NT2/D1 (cell line): ENCODE measurements around the gene FSD1L.

Experiments used
- SUZ12 ChIP-seq: IDR thresholded peaks from 2 replicates; pipeline ENCODE4 v1.6.1; 2011; ENCODE audit not compliant: insufficient read length, insufficient read depth; ENCODE audit errors: extremely low read depth
- YY1 ChIP-seq: IDR thresholded peaks from 2 replicates; pipeline ENCODE4 v1.6.1; 2011; ENCODE audit not compliant: insufficient read length, insufficient read depth
- ZNF274 ChIP-seq: IDR thresholded peaks from 2 replicates; pipeline ENCODE4 v1.6.1; 2011; ENCODE audit warnings: mild to moderate bottlenecking, low read depth, low read length

DNA sequence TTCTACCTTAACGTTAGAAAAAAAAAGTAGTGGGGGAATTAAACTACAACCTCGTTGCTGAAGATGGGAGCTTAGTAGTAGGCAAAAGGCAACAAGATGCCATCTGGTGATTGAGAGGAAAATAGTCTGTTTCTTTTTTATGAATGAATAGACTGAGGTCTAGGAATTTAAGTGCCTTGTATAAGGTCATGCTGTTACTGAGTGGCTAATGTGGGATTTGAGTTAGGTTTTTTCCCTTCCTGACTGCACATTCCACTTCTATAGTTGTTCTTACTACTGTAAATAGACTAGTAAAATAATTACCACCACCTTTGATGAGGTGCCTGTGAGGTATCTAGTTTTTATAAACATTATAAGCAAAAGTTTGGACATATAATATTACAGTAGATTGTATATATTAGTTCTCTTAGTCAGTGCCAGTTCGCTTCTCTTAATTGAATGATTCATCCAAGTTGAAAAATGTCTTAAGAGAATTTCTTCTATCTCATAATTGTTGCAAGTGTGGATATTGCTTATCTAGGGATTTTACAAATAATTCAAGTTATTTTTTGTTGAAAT is 19.1 kb downstream of the FSD1L start:
- TF ChIP-seq ZNF274 (no peak), YY1 (no peak), SUZ12 (no peak)
